Measurements from ENCODE around the gene TNIK. TPM values are rescaled to one million over a fixed set of nuclear protein-coding genes. Genes with fewer than 3 reads are reported as not detected.

Gene TNIK
- total RNA-seq, 1 donor from 2014 or later, result 35.3 TPM

DNA sequence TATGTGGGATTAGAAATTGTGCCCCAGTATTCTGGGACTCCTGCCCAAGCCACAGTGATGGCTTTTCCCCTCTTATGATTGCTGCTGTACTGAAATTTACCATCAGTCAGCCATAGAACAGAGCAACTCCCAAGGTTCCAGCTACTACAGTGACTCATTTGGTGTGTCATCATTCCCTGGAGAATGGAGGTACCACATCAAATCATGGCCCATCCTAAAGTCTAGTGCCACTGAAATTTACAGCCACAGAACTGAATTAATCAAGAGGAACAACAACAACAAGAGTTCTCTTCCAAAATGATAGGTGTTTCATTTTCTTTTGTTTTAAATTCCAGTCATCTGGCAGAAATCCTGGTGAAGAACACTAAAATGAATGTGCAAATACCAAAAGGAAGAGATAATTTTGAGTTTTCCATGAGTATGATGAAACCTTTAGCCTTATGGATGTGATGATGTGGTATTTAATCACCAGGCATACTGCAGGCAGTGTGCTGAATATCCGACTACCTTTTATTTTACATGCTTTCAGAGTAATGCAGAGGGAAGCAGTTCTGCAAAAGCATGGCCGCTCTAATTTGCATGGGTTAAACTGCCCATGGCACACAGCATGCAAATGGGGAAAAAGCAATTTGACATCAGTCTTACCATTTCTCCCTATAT is 358.1 kb downstream of the TNIK start:
- Histone ChIP-seq H3K4me1 (no peaks in the 10 kb centered on the region), H3K27ac (no peak overlapping the region), H3K4me3 (no peak overlapping the region), H3K27me3 (no peaks in the 10 kb centered on the region), H3K36me3 (peaks cover 37% of the 10 kb centered on the region), H3K9me3 (no peaks in the 10 kb centered on the region)
- DNase-seq (no peak), ATAC-seq (no peak)
- TF ChIP-seq CTCF (IDR thresholded peaks at IDR 0.05), result no peak
- intact Hi-C loops (cut with DNase I), result no loop called here

DNA sequence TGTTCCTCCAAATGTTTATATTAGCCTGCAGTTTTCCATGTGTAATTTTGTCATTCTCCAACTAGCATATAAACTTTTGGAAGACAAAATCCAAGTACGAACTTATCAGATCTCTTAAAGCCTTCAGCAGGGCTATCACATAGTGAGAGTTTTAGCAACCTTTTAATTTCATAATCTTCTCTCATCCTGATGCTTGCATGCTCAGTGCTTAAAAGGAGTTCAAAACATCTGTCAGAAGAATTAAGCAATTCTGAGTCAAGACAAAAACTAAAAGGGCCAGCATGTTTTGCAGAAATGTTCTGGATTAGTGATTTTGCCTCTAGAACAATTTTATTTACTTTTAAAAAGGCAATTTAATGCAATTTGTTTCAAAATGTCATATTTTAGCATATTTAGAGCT is 360.3 kb downstream of the TNIK start:
- intact Hi-C loops (cut with DNase I), result no loop called here
- no peak for ATAC-seq
- Histone ChIP-seq H3K9me3 (no peaks in the 10 kb centered on the region), H3K4me1 (no peaks in the 10 kb centered on the region), H3K36me3 (peaks cover 24% of the 10 kb centered on the region), H3K27ac (no peak overlapping the region), H3K27me3 (no peaks in the 10 kb centered on the region), H3K4me3 (no peak overlapping the region)
- DNase-seq, result no peak
- TF ChIP-seq CTCF (IDR thresholded peaks at IDR 0.05), result no peak

- Histone ChIP-seq H3K9me3 (no peaks in the 10 kb centered on the region), H3K4me3 (no peak overlapping the region), H3K36me3 (peaks cover 4% of the 10 kb centered on the region), H3K27ac (no peak overlapping the region), H3K4me1 (no peaks in the 10 kb centered on the region), H3K27me3 (no peaks in the 10 kb centered on the region)
- intact Hi-C loops (cut with DNase I), result no loop called here
- DNase-seq (no peak), ATAC-seq (no peak)
- no peak for TF ChIP-seq CTCF (IDR thresholded peaks at IDR 0.05)
Measured at GRCh38 chr3:171095063-171095462, 365.1 kb downstream of the TNIK start.

DNA sequence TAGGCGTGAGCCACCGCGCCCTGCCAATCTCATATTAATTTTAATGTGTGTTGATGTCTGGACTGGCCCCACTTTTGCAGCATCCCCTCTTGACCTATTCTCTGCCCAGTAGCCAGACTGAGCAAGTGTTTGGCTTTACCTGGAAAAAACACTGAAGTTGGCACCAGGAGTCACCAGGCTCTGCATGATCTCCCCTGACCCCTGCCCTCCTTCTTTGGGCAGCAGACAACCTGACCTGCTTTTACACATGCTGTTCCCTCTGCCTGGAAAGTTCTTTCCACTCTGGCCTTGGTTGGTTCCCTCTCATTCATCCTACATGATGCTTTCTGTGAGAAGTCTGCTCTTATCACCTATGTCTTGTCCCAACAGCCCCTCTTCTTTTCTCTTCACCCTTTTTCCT is 365.8 kb downstream of the TNIK start:
- H3K36me3 ChIP-seq, result peaks cover 4% of the 10 kb centered on the region
- no peaks in the 10 kb centered on the region for H3K4me1 ChIP-seq
- no peak overlapping the region for H3K4me3 ChIP-seq
- TF ChIP-seq CTCF (IDR thresholded peaks at IDR 0.05), result no peak
- no peak for ATAC-seq
- H3K9me3 ChIP-seq, result no peaks in the 10 kb centered on the region
- no peaks in the 10 kb centered on the region for H3K27me3 ChIP-seq
- H3K27ac ChIP-seq, result no peak overlapping the region
- intact Hi-C loops (cut with DNase I), result no loop called here
- DNase-seq, result no peak

DNA sequence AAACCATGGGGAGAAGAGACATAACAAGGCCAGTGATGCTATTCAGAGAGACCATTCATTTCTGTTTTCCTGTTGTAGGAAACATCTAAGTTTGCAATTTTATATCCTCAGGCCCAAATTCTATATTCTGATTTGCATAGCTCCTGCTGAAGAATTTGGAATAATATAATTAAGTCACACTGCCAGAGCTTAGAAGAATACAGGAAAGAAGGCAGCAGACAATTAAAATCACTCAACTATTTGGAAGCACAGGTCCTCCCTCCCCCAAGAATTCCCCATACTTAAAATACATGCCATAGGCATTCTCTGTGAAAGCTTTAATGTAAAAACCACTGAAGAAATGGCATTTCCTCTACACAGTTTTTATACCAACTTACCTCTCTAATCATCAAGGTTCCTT is 366.7 kb downstream of the TNIK start:
- Histone ChIP-seq H3K4me1 (no peaks in the 10 kb centered on the region), H3K9me3 (no peaks in the 10 kb centered on the region), H3K27me3 (no peaks in the 10 kb centered on the region), H3K27ac (no peak overlapping the region), H3K36me3 (no peaks in the 10 kb centered on the region), H3K4me3 (no peak overlapping the region)
- no peak for DNase-seq
- intact Hi-C loops (cut with DNase I), result no loop called here
- no peak for TF ChIP-seq CTCF (IDR thresholded peaks at IDR 0.05)
- no peak for ATAC-seq

GRCh38 chr3:171092467-171092911 is 367.7 kb downstream of the TNIK start:
- intact Hi-C loops (cut with DNase I), result no loop called here
- no peak for ATAC-seq
- Histone ChIP-seq H3K4me1 (no peaks in the 10 kb centered on the region), H3K36me3 (no peaks in the 10 kb centered on the region), H3K4me3 (no peak overlapping the region), H3K9me3 (no peaks in the 10 kb centered on the region), H3K27ac (no peak overlapping the region), H3K27me3 (no peaks in the 10 kb centered on the region)
- DNase-seq, result no peak
- TF ChIP-seq CTCF (IDR thresholded peaks at IDR 0.05), result no peak

Measured in upper lobe of right lung (tissue), 1 donor.